VCaP (cell line): ENCODE results near the gene UST.

Source experiments
- H3K27ac ChIP-seq: fragments of 450-650 bp; 2 replicates; pipeline ENCODE4 v1.5.1; 2017
- CTCF ChIP-seq: fragments of 450-650 bp; conservative IDR thresholded peaks from 2 replicates; pipeline ENCODE4 v1.5.1; 2017; ENCODE audit warnings: mild to moderate bottlenecking, moderate library complexity

Gene UST

GRCh38 chr6:148811459-148811858 is 64.6 kb downstream of the UST start:
- TF ChIP-seq CTCF = no peak
- no peak overlapping the region for H3K27ac ChIP-seq

- no peak for TF ChIP-seq CTCF
- no peak overlapping the region for H3K27ac ChIP-seq
Measured at GRCh38 chr6:148814082-148814790, 67.4 kb downstream of the UST start.

GRCh38 chr6:148814869-148815268 is 68.0 kb downstream of the UST start:
- no peak for TF ChIP-seq CTCF
- H3K27ac ChIP-seq = no peak overlapping the region

GRCh38 chr6:148816117-148816516 is 69.3 kb downstream of the UST start:
- no peak overlapping the region for H3K27ac ChIP-seq
- no peak for TF ChIP-seq CTCF

GRCh38 chr6:148817689-148818088 is 70.9 kb downstream of the UST start:
- no peak for TF ChIP-seq CTCF
- no peak overlapping the region for H3K27ac ChIP-seq

GRCh38 chr6:148818939-148819575 is 72.2 kb downstream of the UST start:
- no peak for TF ChIP-seq CTCF
- no peak overlapping the region for H3K27ac ChIP-seq

GRCh38 chr6:148819852-148820251 is 73.0 kb downstream of the UST start:
- H3K27ac ChIP-seq = no peak overlapping the region
- no peak for TF ChIP-seq CTCF
